GM23248 (cell line): ENCODE data around the gene PEX14. TPM values are rescaled to one million over a fixed set of nuclear protein-coding genes. Genes with fewer than 3 reads are reported as not detected.

Experiments used
- DNase-seq: peaks from one replicate; pipeline ENCODE4 v3.0.0-alpha.2; 2015
- H2AFZ ChIP-seq: fragments of 200-600 bp; sonication (generic); 2 replicates; pipeline ENCODE4 v1.6.1; 2016; ENCODE audit warnings: antibody characterized with exemption
- H3F3A ChIP-seq: fragments of 200-600 bp; sonication (generic); 2 replicates; pipeline ENCODE4 v1.6.1; 2016; ENCODE audit warnings: mild to moderate bottlenecking, antibody characterized with exemption, mixed run types; ENCODE audit not compliant: insufficient read depth
- H3K27ac ChIP-seq: fragments of 200-600 bp; sonication (generic); 2 replicates; pipeline ENCODE4 v1.5.1; 2016; ENCODE audit warnings: mild to moderate bottlenecking
- H3K27me3 ChIP-seq: fragments of 200-600 bp; sonication (generic); replicated peaks from 2 replicates; pipeline ENCODE4 v1.6.1; 2016; ENCODE audit warnings: mild to moderate bottlenecking; ENCODE audit not compliant: insufficient read depth
- H3K36me3 ChIP-seq: fragments of 200-600 bp; sonication (generic); 2 replicates; pipeline ENCODE4 v1.6.1; 2016; ENCODE audit warnings: low read depth, mild to moderate bottlenecking
- H3K4me1 ChIP-seq: fragments of 200-600 bp; sonication (generic); 2 replicates; pipeline ENCODE4 v1.6.1; 2016; ENCODE audit warnings: mild to moderate bottlenecking; ENCODE audit not compliant: insufficient read depth
- H3K4me2 ChIP-seq: fragments of 200-600 bp; sonication (generic); one replicate; pipeline ENCODE4 v1.6.1; 2016; ENCODE audit warnings: mild to moderate bottlenecking; ENCODE audit not compliant: unreplicated experiment
- H3K4me3 ChIP-seq: fragments of 200-600 bp; sonication (generic); 2 replicates; pipeline ENCODE4 v1.5.1; 2016; ENCODE audit warnings: mild to moderate bottlenecking
- H3K79me2 ChIP-seq: fragments of 200-600 bp; sonication (generic); 2 replicates; pipeline ENCODE4 v1.6.1; 2016; ENCODE audit warnings: mild to moderate bottlenecking; ENCODE audit not compliant: insufficient read depth
- H3K9ac ChIP-seq: fragments of 200-600 bp; sonication (generic); 2 replicates; pipeline ENCODE4 v1.6.1; 2016; ENCODE audit warnings: mild to moderate bottlenecking
- H3K9me2 ChIP-seq: fragments of 200-600 bp; sonication (generic); 2 replicates; pipeline ENCODE4 v1.6.1; 2016; ENCODE audit warnings: mixed run types, mild to moderate bottlenecking, moderate library complexity; ENCODE audit not compliant: insufficient read depth
- H3K9me3 ChIP-seq: fragments of 200-600 bp; sonication (generic); one replicate; pipeline ENCODE4 v1.6.1; 2017; ENCODE audit warnings: low read depth
- H4K20me1 ChIP-seq: fragments of 200-600 bp; sonication (generic); 2 replicates; pipeline ENCODE4 v1.6.0; 2016; ENCODE audit not compliant: insufficient read depth
- EZH2 ChIP-seq: fragments of 200-600 bp; sonication (generic); IDR thresholded peaks from 2 replicates; pipeline ENCODE4 v1.6.1; 2018; ENCODE audit warnings: antibody characterized with exemption, mild to moderate bottlenecking; ENCODE audit not compliant: insufficient read depth, poor library complexity, severe bottlenecking
- EZH2phosphoT487 ChIP-seq: fragments of 200-600 bp; sonication (generic); IDR thresholded peaks from 2 replicates; pipeline ENCODE4 v1.6.1; 2018; ENCODE audit warnings: antibody characterized with exemption, moderate library complexity, mild to moderate bottlenecking, low read depth; ENCODE audit not compliant: insufficient read depth
- WGBS, 2 experiments: methylation state at CpG; one replicate each; pipeline ENCODE4 v1.1.6; 2015 to 2017; ENCODE audit warnings: low lambda C conversion rate in 2 of 2, low coverage in 1 of 2; ENCODE audit errors: missing lambda C conversion rate in 2 of 2; 5-methylcytosine and 5-hydroxymethylcytosine counted together
- in situ Hi-C: fragments of 300-500 bp; cut with MboI; formaldehyde crosslinking; loops from 2 replicates; pipeline ENCODE4 v1.15.0; 2020
- polyA plus RNA-seq: library from polyadenylated mRNA; unstranded; fragments of >200 nt; fragmentation: Nextera tagmentation; extraction: Ambion mirVana; gene quantifications from 2 replicates; pipeline ENCODE4 v1.2.1, GENCODE V29; 2016
- total RNA-seq: library from RNA; depleted of rRNA; stranded (reverse); fragments of >200 nt; shearing (Covaris generic); gene quantifications from 2 replicates; pipeline ENCODE4 v1.2.3, GENCODE V29; 2014

The PEX14 gene
- total and polyA plus RNA-seq, 2 experiments from 2014 or later, result 13.9 to 20.1 TPM

GRCh38 chr1:10610901-10611600 is 136.3 kb downstream of the PEX14 start:
- WGBS, 2 experiments, result 93 to 99% methylated on average over 6 of the region's 6 CpGs

GRCh38 chr1:10612436-10613160 is 137.8 kb downstream of the PEX14 start:
- TF ChIP-seq EZH2 (no peak), EZH2phosphoT487 (no peak)
- H3K27me3 ChIP-seq, result no peaks in the 10 kb centered on the region
- no peak for DNase-seq
- WGBS, 2 experiments, result 83% methylated on average over 12 of the region's 12 CpGs
- no peak overlapping the region for H3K27ac ChIP-seq
- no peaks in the 10 kb centered on the region for H3K9me3 ChIP-seq
- no peak overlapping the region for H3K4me2 ChIP-seq
- in situ Hi-C loops, result no loop called here
- no peaks in the 10 kb centered on the region for H3K79me2 ChIP-seq
- no peak overlapping the region for H3K9ac ChIP-seq
- no peaks in the 10 kb centered on the region for H3K4me1 ChIP-seq
- H4K20me1 ChIP-seq, result no peaks in the 10 kb centered on the region
- no peak overlapping the region for H3K4me3 ChIP-seq
- H3K36me3 ChIP-seq, result no peaks in the 10 kb centered on the region
- no peaks in the 10 kb centered on the region for H3K9me2 ChIP-seq
- H3F3A ChIP-seq, result no peaks in the 10 kb centered on the region
- no peak overlapping the region for H2AFZ ChIP-seq

More at GRCh38 chr1:10610901-10611600, 136.3 kb downstream of the PEX14 start:
- Histone ChIP-seq H3K27me3 (no peaks in the 10 kb centered on the region), H4K20me1 (no peaks in the 10 kb centered on the region), H3K9me2 (no peaks in the 10 kb centered on the region), H3K4me2 (no peak overlapping the region), H3K27ac (no peak overlapping the region), H2AFZ (no peak overlapping the region), H3K4me1 (no peaks in the 10 kb centered on the region), H3K9me3 (no peaks in the 10 kb centered on the region), H3K79me2 (no peaks in the 10 kb centered on the region), H3K4me3 (no peak overlapping the region), H3F3A (no peaks in the 10 kb centered on the region), H3K36me3 (no peaks in the 10 kb centered on the region), H3K9ac (no peak overlapping the region)
- in situ Hi-C loops, result no loop called here
- DNase-seq, result peak; percentile 58
- no peak for TF ChIP-seq EZH2
- no peak for TF ChIP-seq EZH2phosphoT487

- no peaks in the 10 kb centered on the region for H3K9me3 ChIP-seq
- H3K4me1 ChIP-seq, result no peaks in the 10 kb centered on the region
- no peak overlapping the region for H3K4me3 ChIP-seq
- 94% methylated on average over 10 of the region's 10 CpGs for WGBS, 2 experiments
- TF ChIP-seq EZH2 (no peak), EZH2phosphoT487 (no peak)
- no peak overlapping the region for H3K4me2 ChIP-seq
- H3K36me3 ChIP-seq, result no peaks in the 10 kb centered on the region
- H3K79me2 ChIP-seq, result no peaks in the 10 kb centered on the region
- H3K9ac ChIP-seq, result no peak overlapping the region
- no peaks in the 10 kb centered on the region for H3F3A ChIP-seq
- in situ Hi-C loops, result no loop called here
- no peaks in the 10 kb centered on the region for H3K9me2 ChIP-seq
- no peak overlapping the region for H3K27ac ChIP-seq
- no peaks in the 10 kb centered on the region for H4K20me1 ChIP-seq
- no peak for DNase-seq
- H3K27me3 ChIP-seq, result no peaks in the 10 kb centered on the region
- H2AFZ ChIP-seq, result no peak overlapping the region
Observed at GRCh38 chr1:10613340-10613739, 138.6 kb downstream of the PEX14 start.

- no peaks in the 10 kb centered on the region for H3K27me3 ChIP-seq
- no peak overlapping the region for H3K4me3 ChIP-seq
- H3K4me2 ChIP-seq, result no peak overlapping the region
- no peak for TF ChIP-seq EZH2phosphoT487
- no peak for TF ChIP-seq EZH2
- no peaks in the 10 kb centered on the region for H3K9me3 ChIP-seq
- no peak for DNase-seq
- no peak overlapping the region for H3K27ac ChIP-seq
- H3F3A ChIP-seq, result no peaks in the 10 kb centered on the region
- H3K79me2 ChIP-seq, result no peaks in the 10 kb centered on the region
- H3K9ac ChIP-seq, result no peak overlapping the region
- WGBS, 2 experiments, result 96% methylated on average over 8 of the region's 8 CpGs
- in situ Hi-C loops, result no loop called here
- no peaks in the 10 kb centered on the region for H4K20me1 ChIP-seq
- no peaks in the 10 kb centered on the region for H3K4me1 ChIP-seq
- H2AFZ ChIP-seq, result no peak overlapping the region
- no peaks in the 10 kb centered on the region for H3K9me2 ChIP-seq
- no peaks in the 10 kb centered on the region for H3K36me3 ChIP-seq
Observed at GRCh38 chr1:10613861-10614260, 139.1 kb downstream of the PEX14 start.
